Activated CD8-positive, alpha-beta memory T cell treated with anti-CD3 and anti-CD28 coated beads, Interleukin-2, amount 50 U/mL, for 1 hour (primary cell): ENCODE measurements around the gene MFAP1.

Experiments used
- DNase-seq: peaks from one replicate; pipeline ENCODE4 v3.0.0-alpha.2; 2020; ENCODE audit errors: extremely low read depth

The MFAP1 gene

GRCh38 chr15:43776101-43776717 lies 48.3 kb downstream of the MFAP1 start:
- no peak for DNase-seq

- DNase-seq: no peak
Observed at GRCh38 chr15:43775411-43775965, 49.0 kb downstream of the MFAP1 start.

- DNase-seq: no peak
Observed at GRCh38 chr15:43774062-43774461, 50.4 kb downstream of the MFAP1 start.

GRCh38 chr15:43772624-43773023 lies 51.9 kb downstream of the MFAP1 start:
- DNase-seq: no peak

DNA sequence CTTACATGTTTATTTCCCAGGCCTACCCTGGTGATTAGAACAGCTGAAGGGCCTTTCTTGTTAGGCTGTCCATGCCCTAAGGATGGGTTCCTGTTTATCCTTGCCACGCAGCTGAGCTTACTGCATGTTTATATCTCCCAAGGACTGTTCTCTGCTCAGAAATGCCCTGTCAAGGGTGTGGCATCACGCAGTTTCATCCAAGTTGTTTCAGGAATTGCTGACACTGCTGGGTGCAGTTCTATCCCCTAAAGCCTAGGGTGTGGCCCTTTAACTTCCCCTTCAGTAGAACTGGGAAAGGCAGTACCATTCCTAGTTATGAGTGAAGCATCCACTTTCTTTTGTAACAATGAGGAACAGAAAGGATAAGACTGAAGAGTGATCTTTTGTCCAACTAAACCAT lies 52.7 kb downstream of the MFAP1 start:
- DNase-seq: no peak

DNA sequence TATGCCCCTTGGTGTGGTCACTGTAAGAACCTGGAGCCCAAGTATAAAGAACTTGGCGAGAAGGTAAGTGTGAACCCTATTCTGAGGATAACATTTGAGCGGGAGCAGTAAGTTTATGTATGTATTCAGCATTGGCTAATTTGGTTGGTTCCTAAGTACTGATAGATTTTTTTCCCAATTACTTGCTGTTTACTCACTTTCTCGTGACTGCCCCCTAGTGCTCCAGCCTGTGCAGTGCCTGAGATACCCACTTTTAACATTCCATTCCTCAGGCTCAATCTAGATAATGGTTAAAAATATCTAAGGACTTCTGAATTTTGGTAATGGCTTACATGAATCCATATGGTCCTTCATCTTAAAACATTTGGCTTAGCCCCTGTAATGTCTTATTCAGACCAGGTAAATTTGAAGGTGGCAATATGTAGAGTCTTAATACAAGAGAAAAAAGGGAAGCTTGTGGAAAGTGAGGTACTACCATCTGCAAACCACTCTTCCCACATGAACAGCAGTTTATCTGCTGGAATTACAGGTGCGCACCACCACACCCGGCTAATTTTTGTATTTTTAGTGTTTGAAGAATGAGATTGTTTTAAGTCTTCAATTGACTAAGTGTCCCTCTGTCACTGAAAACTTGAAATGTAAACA lies 54.8 kb downstream of the MFAP1 start:
- DNase-seq: no peak

DNA sequence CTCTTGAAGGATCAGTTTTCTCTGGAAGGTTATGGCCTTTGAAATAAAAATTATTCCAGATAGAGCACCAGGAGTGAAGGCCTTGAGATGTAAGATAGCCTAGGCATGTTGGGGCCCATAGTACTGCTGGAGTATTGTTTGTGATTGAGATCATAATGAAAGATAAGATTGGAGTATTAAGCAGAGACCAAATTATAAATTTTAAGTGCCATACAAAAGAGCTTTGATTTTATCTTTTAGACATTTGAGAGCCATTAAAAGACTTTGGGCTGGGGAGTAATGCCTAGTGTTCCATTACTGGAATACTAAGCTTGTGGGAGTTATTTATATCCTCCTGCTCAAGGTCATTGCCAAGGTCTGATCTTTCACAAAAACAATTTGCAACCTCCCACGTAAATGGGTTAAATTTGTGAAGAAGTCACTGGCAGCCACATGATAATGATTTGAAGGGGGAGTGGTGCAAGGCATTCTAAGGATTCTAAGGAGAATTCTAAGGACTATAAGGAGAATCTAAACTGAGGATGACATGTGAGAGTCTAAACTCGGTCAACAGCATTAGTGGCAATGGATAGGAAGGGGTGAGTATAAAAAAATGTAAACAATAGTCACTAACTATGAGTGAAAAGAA lies 60.6 kb downstream of the MFAP1 start:
- no peak for DNase-seq

- DNase-seq: no peak
Observed at GRCh38 chr15:43762824-43763223, 61.7 kb downstream of the MFAP1 start.
